SK-N-MC (cell line): ENCODE data around the gene SREK1IP1.
"Not testable (repeated sequence)": the region's sequence is repeated elsewhere in the genome, so short reads cannot be mapped to it uniquely, and the experiment has no call there.

Source experiments
- DNase-seq: peaks from one replicate; pipeline ENCODE4 v3.0.0-alpha.2; 2011; ENCODE audit warnings: low read depth, low spot score
- H3K27ac ChIP-seq: fragments of 200-600 bp; sonication (generic); 2 replicates; pipeline ENCODE4 v1.5.1; 2016; ENCODE audit warnings: mixed run types
- H3K36me3 ChIP-seq: fragments of 200-600 bp; sonication (generic); 2 replicates; pipeline ENCODE4 v1.6.1; 2017; ENCODE audit warnings: antibody characterized with exemption, low read length, mixed read lengths; ENCODE audit not compliant: insufficient read depth
- H3K4me3 ChIP-seq: fragments of 200-600 bp; sonication (generic); 2 replicates; pipeline ENCODE4 v1.5.1; 2016
- H3K9ac ChIP-seq: fragments of 200-600 bp; sonication (generic); 2 replicates; pipeline ENCODE4 v1.8.0; 2017; ENCODE audit warnings: mixed run types, mixed read lengths; ENCODE audit not compliant: insufficient read length
- H3K9me3 ChIP-seq: fragments of 200-600 bp; sonication (generic); 2 replicates; pipeline ENCODE4 v1.6.1; 2017; ENCODE audit warnings: low read depth, mild to moderate bottlenecking, antibody characterized with exemption, low read length, moderate library complexity, mixed read lengths
- EZH2 ChIP-seq: fragments of 200-600 bp; sonication (generic); IDR thresholded peaks from one replicate; pipeline ENCODE4 v1.6.1; 2017; ENCODE audit warnings: antibody characterized with exemption
- FOXP2 ChIP-seq: optimal IDR thresholded peaks from 2 replicates; pipeline ENCODE3; 2011; ENCODE audit warnings: mild to moderate bottlenecking, moderate library complexity; ENCODE audit not compliant: insufficient read depth; ENCODE audit errors: extremely low read length, control extremely low read depth
- POLR2AphosphoS5 ChIP-seq: IDR thresholded peaks from 2 replicates; pipeline ENCODE4 v1.6.1; 2012; ENCODE audit warnings: mild to moderate bottlenecking, low read depth, low read length, borderline replicate concordance

SREK1IP1 gene

DNA sequence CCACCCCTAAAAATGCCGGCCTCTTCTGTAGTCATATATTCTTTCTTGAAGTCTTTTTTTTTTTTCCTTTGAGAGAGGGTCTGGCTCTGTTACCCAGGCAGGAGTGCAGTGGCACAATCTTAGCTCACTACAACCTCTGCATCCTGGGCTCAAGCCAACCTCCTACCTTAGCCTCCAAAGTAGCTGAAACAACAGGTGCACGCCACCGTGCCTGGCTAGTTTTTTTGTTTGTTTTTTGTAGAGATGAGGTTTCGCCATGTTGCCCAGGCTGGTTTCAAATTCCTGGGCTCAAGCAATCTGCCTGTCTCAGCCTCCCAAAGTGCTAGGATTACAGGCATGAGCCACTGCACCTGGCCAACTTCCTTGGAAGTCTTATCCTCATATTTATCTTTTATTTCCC lies 19.1 kb downstream of the SREK1IP1 start:
- Histone ChIP-seq H3K9ac (no peak overlapping the region), H3K4me3 (no peak overlapping the region), H3K27ac (no peak overlapping the region), H3K9me3 (no peaks in the 10 kb centered on the region), H3K36me3 (peaks cover 15% of the 10 kb centered on the region)
- no peak for DNase-seq
- TF ChIP-seq FOXP2, result no peak
- no peak for TF ChIP-seq EZH2
- no peak for TF ChIP-seq POLR2AphosphoS5

DNA sequence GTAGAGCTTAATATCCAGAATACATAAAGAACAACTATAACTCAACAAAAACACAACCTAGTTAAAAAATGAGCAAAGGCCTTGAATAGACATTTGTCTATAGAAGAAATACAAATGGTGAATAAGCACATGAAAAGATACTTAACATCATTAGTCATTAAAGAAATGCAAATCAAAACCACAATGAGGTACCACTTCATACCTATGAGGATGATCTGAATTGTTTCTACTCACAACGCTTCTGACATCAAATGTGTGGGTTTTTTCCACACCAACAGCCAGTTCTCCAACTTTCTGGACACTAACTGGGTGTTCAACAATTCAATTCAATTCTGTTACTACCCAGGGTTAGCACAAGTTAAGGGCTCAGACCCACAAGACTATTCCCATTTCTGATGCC lies 22.0 kb downstream of the SREK1IP1 start:
- H3K9ac ChIP-seq, result no peak overlapping the region
- no peak overlapping the region for H3K27ac ChIP-seq
- no peaks in the 10 kb centered on the region for H3K36me3 ChIP-seq
- no peak for DNase-seq
- H3K9me3 ChIP-seq, result no peaks in the 10 kb centered on the region
- TF ChIP-seq EZH2 (no peak), POLR2AphosphoS5 (no peak), FOXP2 (no peak)
- no peak overlapping the region for H3K4me3 ChIP-seq

DNA sequence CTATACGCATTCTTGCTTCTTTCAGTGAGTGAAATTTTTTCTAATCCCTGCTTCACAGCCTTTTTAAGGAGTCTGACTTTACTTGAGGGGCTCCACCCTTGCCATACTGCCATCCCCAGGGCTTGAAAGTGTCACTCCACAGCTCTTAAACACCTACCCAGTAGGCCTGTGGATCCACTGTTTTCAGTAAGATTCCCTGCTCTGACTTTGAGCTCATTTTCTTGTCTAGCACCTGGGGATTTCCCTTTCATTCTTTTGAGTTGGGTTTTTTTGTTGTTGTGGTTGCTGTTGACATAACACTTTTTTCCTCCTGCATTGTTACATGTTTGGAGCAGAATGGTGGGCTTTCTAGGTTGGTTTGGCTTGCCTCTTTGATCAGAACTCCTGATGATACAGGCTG lies 23.6 kb downstream of the SREK1IP1 start:
- H3K9me3 ChIP-seq, result no peaks in the 10 kb centered on the region
- peaks cover 8% of the 10 kb centered on the region for H3K36me3 ChIP-seq
- no peak for DNase-seq
- no peak overlapping the region for H3K9ac ChIP-seq
- no peak overlapping the region for H3K4me3 ChIP-seq
- no peak overlapping the region for H3K27ac ChIP-seq
- TF ChIP-seq EZH2, result no peak
- no peak for TF ChIP-seq FOXP2
- TF ChIP-seq POLR2AphosphoS5, result no peak

DNA sequence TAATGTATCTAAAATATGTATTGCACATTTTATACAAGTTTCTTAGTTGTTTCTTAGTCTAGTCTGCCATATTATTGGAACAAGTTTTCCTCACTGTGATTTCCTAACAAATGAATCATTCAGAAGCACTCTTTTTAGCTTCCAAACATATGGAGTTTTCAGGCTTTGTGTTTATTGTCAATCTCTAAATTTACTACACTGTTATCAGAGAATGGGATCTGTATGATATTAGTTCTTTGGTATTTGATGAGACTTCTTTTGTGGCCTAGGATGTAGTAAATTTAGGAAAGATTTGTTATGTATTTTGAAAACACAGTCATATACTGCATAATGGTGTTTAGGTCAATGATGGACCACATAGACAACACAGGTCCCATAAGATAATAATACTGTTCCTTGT lies 25.7 kb downstream of the SREK1IP1 start:
- no peak overlapping the region for H3K4me3 ChIP-seq
- no peak overlapping the region for H3K27ac ChIP-seq
- TF ChIP-seq EZH2 (no peak), POLR2AphosphoS5 (no peak), FOXP2 (no peak)
- peaks cover 29% of the 10 kb centered on the region for H3K36me3 ChIP-seq
- H3K9me3 ChIP-seq, result no peaks in the 10 kb centered on the region
- H3K9ac ChIP-seq, result no peak overlapping the region
- DNase-seq, result no peak

DNA sequence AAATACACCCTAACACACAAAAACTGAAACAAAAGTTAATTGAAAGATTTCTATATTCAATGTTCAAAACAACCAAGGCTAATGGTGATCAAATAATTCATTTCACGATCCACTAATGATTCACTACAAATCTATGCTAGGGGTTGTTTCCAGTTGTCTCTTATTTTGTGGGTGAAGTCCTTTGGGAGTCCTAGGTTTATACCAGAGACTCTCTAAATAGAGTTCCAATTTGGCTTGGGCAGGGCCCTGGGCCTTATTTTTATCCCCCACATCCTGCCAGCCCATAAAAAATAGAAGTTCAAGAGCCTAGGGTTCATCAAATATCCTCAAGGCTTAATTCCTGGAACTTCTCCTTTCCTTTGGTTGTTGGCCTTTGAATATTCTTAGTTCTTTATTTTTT lies 26.1 kb downstream of the SREK1IP1 start:
- no peak overlapping the region for H3K27ac ChIP-seq
- H3K36me3 ChIP-seq, result peaks cover 30% of the 10 kb centered on the region
- H3K9ac ChIP-seq, result no peak overlapping the region
- no peak for DNase-seq
- H3K4me3 ChIP-seq, result no peak overlapping the region
- H3K9me3 ChIP-seq, result no peaks in the 10 kb centered on the region
- no peak for TF ChIP-seq FOXP2
- no peak for TF ChIP-seq POLR2AphosphoS5
- no peak for TF ChIP-seq EZH2

DNA sequence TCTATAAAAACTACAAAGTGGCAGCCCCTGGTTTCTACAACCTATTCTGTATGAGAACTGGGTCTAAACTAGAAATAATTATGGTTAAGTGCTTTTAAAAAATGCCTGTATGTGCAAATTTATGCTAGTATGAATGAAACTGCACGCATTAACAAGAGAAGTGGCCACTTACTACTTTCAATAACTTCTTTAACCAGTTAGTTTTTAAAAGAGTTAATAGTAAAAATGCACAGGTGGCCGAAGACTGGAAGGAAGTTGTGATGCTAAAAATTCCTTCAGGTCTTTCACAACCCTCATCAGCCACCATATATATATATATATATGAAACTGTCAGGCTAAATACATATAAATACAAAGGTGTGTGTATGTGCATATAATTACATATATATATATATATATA lies 41.3 kb downstream of the SREK1IP1 start:
- Histone ChIP-seq H3K36me3 (peaks cover 54% of the 10 kb centered on the region), H3K9ac (no peak overlapping the region), H3K4me3 (no peak overlapping the region), H3K27ac (no peak overlapping the region), H3K9me3 (no peaks in the 10 kb centered on the region)
- no peak for TF ChIP-seq EZH2
- no peak for DNase-seq

DNA sequence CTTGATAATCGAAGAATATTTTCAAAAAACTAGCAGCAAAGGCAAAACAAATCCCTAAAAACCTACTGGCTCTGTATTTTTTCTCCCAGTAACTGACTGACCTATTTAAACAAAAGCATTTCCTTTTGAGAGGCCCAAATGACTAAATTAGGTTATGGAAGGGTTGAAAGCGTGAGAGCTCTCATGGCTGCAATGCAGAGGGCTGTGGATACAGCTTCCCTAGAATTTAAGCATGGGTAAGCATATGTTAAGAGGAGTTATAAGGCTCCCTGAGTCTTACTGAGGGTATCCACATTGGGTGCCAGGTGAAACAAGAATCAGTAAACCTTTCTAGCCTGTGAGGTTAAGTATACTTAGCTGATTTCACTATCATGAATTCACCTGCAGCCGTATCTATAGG lies 45.9 kb downstream of the SREK1IP1 start:
- H3K9me3 ChIP-seq, result no peaks in the 10 kb centered on the region
- TF ChIP-seq FOXP2, result no peak
- no peak for TF ChIP-seq EZH2
- no peak for TF ChIP-seq POLR2AphosphoS5
- peaks cover 24% of the 10 kb centered on the region for H3K36me3 ChIP-seq
- DNase-seq, result no peak
- H3K9ac ChIP-seq, result no peak overlapping the region
- H3K4me3 ChIP-seq, result no peak overlapping the region
- no peak overlapping the region for H3K27ac ChIP-seq

DNA sequence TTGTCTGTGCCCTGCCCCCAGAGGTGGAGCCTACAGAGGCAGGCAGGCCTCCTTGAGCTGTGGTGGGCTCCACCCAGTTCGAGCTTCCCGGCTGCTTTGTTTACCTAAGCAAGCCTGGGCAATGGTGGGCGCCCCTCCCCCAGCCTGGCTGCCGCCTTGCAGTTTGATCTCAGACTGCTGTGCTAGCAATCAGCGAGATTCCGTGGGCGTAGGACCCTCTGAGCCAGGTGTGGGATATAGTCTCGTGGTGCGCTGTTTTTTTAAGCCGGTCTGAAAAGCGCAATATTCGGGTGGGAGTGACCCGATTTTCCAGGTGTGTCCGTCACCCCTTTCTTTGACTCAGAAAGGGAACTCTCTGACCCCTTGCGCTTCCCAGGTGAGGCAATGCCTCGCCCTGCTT lies 54.0 kb downstream of the SREK1IP1 start:
- H3K4me3 ChIP-seq, H3K9me3 ChIP-seq: not testable (repeated sequence)

DNA sequence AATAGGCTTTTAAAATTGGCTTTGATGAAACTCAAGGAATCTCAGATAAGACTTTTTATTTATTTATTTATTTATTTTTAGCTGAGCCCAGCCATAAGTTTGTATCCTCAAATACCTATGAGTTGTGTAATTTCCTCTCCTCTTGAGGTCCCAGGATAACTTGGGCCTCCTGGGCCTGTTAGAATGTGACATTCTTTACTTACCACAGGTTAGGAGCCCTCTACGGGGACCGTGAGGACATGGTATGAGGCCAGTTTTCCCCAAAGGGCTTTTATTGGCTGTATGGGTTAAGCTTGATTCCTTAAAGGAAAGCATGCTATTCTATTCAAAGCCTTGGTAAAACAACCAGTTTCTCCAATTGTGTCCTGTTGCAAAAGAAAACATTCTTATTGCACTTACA lies 61.3 kb downstream of the SREK1IP1 start:
- no peak overlapping the region for H3K27ac ChIP-seq
- no peaks in the 10 kb centered on the region for H3K9me3 ChIP-seq
- no peaks in the 10 kb centered on the region for H3K36me3 ChIP-seq
- no peak overlapping the region for H3K9ac ChIP-seq
- H3K4me3 ChIP-seq, result no peak overlapping the region
- no peak for TF ChIP-seq EZH2
- DNase-seq, result no peak

More for the DNA sequence above, 54.0 kb downstream of the SREK1IP1 start:
- not testable (repeated sequence) for H3K36me3 ChIP-seq, DNase-seq, H3K27ac ChIP-seq, H3K9ac ChIP-seq

DNA sequence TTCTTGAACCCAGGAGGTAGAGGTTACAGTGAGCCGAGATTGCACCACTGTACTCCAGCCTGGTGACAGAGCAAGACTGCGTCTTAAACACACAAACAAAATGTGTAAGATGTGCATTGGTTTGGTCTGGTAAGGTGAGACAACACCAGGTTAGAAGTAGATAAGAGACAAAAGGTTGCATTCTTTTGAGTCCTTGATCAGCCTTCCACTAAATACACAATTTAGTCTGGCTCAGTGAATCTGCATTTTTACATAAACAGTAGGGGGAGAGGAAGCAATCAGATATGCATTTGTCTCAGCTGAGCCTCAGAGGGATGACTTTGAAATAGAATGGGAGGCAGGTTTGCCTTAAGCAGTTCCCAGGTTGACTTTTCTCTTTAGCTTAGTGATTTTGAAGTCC lies 62.4 kb downstream of the SREK1IP1 start:
- not testable (repeated sequence) for DNase-seq, H3K9ac ChIP-seq, H3K27ac ChIP-seq, H3K36me3 ChIP-seq, H3K4me3 ChIP-seq, H3K9me3 ChIP-seq
